Ovary (tissue), 3 donors: ENCODE data around the gene TOB1.

Experiments
- EP300 ChIP-seq: sonication (generic); formaldehyde crosslinking; IDR thresholded peaks from one replicate; pipeline ENCODE4 v1.6.1; 2017; ENCODE audit warnings: antibody characterized with exemption
- POLR2A ChIP-seq: fragments of 450-650 bp; IDR thresholded peaks from one replicate; pipeline ENCODE4 v1.6.1; 2017; ENCODE audit warnings: antibody characterized with exemption, mild to moderate bottlenecking, moderate library complexity
- TF ChIP-seq, protein P1 (sequence below), 3 donors: fragments of 450-650 bp in 2 of 3; fragments of 200-600 bp in 1 of 3; IDR thresholded peaks; one replicate each; pipeline versions ENCODE4 v1.5.1 to v1.8.0; 2016 to 2022; ENCODE audit warnings: antibody characterized with exemption in 3 of 3, mild to moderate bottlenecking in 1 of 3
- donor health status: DM: no; HTN: no; CAD: no.

DNA sequence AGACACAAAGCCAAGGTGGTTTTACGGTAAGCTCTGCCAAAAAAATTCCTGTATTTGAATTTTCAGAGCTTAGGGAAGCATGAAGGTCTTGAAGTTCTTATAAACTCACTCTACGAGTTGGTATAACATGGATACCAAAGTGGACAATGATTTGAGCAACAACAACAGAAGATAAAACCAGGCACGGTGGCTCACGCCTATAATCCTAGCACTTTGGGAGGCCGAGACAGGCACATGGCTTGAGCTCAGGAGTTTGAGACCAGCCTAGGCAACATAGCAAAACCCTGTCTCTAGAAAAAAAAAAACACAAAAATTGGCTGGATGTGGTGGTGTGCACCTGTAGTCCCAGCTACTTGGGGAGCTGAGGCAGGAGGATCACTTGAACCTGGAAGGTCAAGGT, 12.9 kb upstream of the TOB1 start:
- TF ChIP-seq, protein P1, sequence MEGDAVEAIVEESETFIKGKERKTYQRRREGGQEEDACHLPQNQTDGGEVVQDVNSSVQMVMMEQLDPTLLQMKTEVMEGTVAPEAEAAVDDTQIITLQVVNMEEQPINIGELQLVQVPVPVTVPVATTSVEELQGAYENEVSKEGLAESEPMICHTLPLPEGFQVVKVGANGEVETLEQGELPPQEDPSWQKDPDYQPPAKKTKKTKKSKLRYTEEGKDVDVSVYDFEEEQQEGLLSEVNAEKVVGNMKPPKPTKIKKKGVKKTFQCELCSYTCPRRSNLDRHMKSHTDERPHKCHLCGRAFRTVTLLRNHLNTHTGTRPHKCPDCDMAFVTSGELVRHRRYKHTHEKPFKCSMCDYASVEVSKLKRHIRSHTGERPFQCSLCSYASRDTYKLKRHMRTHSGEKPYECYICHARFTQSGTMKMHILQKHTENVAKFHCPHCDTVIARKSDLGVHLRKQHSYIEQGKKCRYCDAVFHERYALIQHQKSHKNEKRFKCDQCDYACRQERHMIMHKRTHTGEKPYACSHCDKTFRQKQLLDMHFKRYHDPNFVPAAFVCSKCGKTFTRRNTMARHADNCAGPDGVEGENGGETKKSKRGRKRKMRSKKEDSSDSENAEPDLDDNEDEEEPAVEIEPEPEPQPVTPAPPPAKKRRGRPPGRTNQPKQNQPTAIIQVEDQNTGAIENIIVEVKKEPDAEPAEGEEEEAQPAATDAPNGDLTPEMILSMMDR (IDR thresholded peaks at IDR 0.05): no peak
- TF ChIP-seq POLR2A (no peak), EP300 (no peak)
